ENCODE measurements around the gene NPTX2. TPM values are rescaled to one million over a fixed set of nuclear protein-coding genes. Genes with fewer than 3 reads are reported as not detected.

Gene NPTX2
- total and polyA plus RNA-seq, 11 donors, result 0.21 to 32.0 (median 4.5) TPM

GRCh38 chr7:98661607-98662006 is 44.5 kb downstream of the NPTX2 start:
- H3K9me3 ChIP-seq, result peaks cover 0 to 19% (median 0%) of the 10 kb centered on the region in 12 donors
- TF ChIP-seq POLR2A (IDR thresholded peaks at IDR 0.05) (no peak), CTCF (IDR thresholded peaks at IDR 0.05) (no peak)
- no peaks in the 10 kb centered on the region for H3K4me1 ChIP-seq
- DNase-seq (no peak), ATAC-seq (no peak)
- WGBS, 4 donors, result 60 to 88% (median 77%) methylated on average over 3 of the region's 3 CpGs
- intact Hi-C loops (cut with DNase I), result no loop called here
- no peak overlapping the region for H3K27ac ChIP-seq
- H3K4me3 ChIP-seq, result no peak overlapping the region
- peaks cover 0 to 6% (median 0%) of the 10 kb centered on the region in 9 donors for H3K27me3 ChIP-seq
- no peaks in the 10 kb centered on the region for H3K36me3 ChIP-seq

- H3K36me3 ChIP-seq, result no peaks in the 10 kb centered on the region
- ATAC-seq (peak in 1 of 4 donors; percentile 22), DNase-seq (no peak)
- H3K9me3 ChIP-seq, result peaks cover 0 to 19% (median 0%) of the 10 kb centered on the region in 12 donors
- H3K4me1 ChIP-seq, result no peaks in the 10 kb centered on the region
- intact Hi-C loops (cut with DNase I), result no loop called here
- no peak overlapping the region for H3K4me3 ChIP-seq
- no peak overlapping the region for H3K27ac ChIP-seq
- peaks cover 0 to 6% (median 0%) of the 10 kb centered on the region in 9 donors for H3K27me3 ChIP-seq
- TF ChIP-seq CTCF (IDR thresholded peaks at IDR 0.05) (no peak), POLR2A (IDR thresholded peaks at IDR 0.05) (no peak)
- 81 to 88% (median 86%) methylated on average over 4 of the region's 4 CpGs for WGBS, 4 donors
Observed at GRCh38 chr7:98662289-98662688, 45.2 kb downstream of the NPTX2 start.

GRCh38 chr7:98664882-98665281 is 47.8 kb downstream of the NPTX2 start:
- TF ChIP-seq CTCF (IDR thresholded peaks at IDR 0.05) (no peak), POLR2A (IDR thresholded peaks at IDR 0.05) (no peak)
- Histone ChIP-seq H3K27ac (no peak overlapping the region), H3K36me3 (no peaks in the 10 kb centered on the region), H3K4me3 (no peak overlapping the region), H3K4me1 (no peaks in the 10 kb centered on the region), H3K9me3 (peaks cover 0 to 19% (median 0%) of the 10 kb centered on the region in 12 donors), H3K27me3 (peaks cover 0 to 10% (median 0%) of the 10 kb centered on the region in 9 donors)
- DNase-seq (no peak), ATAC-seq (no peak)
- 61 to 75% (median 65%) methylated on average over 6 of the region's 6 CpGs for WGBS, 4 donors
- intact Hi-C loops (cut with DNase I), result no loop called here

GRCh38 chr7:98668255-98668654 is 51.2 kb downstream of the NPTX2 start:
- no peak for DNase-seq
- no peaks in the 10 kb centered on the region for H3K4me1 ChIP-seq
- H3K36me3 ChIP-seq, result no peaks in the 10 kb centered on the region
- H3K9me3 ChIP-seq, result peaks cover 0 to 21% (median 3%) of the 10 kb centered on the region in 12 donors
- no peak for TF ChIP-seq CTCF (IDR thresholded peaks at IDR 0.05)
- no peak overlapping the region for H3K27ac ChIP-seq
- WGBS, 4 donors, result 17 to 35% (median 21%) methylated on average over 11 of the region's 11 CpGs
- intact Hi-C loops (cut with DNase I), result no loop called here
- ATAC-seq, result no peak
- H3K4me3 ChIP-seq, result no peak overlapping the region
- peaks cover 0 to 28% (median 0%) of the 10 kb centered on the region in 9 donors for H3K27me3 ChIP-seq

Data from heart left ventricle (tissue), 16 donors.